GM19397 (cell line): Measurements from ENCODE around the gene PCDHGC4.

Source experiments
- ATAC-seq: cut with Tn5 transposase; IDR thresholded peaks from one replicate; pipeline ENCODE4 v1.9.1; 2021; ENCODE audit warnings: mild to moderate bottlenecking, moderate library complexity; ENCODE audit not compliant: unreplicated experiment

Gene PCDHGC4

GRCh38 chr5:141511771-141512325 is 27.0 kb downstream of the PCDHGC4 start:
- ATAC-seq, result no peak

- no peak for ATAC-seq
Measured at GRCh38 chr5:141512390-141512910, 27.6 kb downstream of the PCDHGC4 start.

DNA sequence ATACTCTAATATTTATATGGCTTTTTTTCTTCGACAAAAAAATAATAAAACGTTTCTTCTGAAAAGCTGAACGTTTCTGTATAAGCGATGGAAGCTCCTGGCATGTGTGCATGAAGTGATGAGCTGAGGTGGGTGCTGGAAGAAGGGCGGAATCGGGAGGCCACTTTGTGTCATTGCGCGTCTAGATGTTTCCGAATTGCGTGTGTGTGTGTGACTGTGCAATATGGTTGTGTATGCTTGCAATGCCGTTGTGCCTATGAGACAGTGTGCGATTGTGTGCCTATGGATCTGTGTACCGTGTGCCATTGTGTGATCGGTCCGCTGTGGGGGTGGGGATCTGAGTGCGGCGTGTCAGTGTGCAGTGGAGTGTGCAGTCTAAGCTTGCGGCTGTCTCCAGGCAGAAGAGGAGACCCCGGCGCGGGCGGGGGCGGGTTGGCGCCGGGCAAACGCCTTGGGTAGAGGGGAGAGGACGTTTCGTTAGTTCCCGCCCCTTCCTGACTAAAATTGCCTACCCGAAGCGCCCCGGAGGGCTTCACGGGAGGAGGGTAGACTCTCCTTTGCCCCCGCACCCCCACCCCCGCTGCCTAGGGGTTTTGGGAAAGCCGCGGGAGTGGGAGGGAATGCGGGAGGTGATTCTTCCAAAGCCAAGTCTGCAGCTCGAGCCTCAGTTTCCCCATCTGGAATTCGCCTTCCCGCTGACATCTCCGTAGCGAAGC is 28.2 kb downstream of the PCDHGC4 start:
- ATAC-seq, result no peak

- no peak for ATAC-seq
Measured at GRCh38 chr5:141513627-141514329, 28.9 kb downstream of the PCDHGC4 start.

DNA sequence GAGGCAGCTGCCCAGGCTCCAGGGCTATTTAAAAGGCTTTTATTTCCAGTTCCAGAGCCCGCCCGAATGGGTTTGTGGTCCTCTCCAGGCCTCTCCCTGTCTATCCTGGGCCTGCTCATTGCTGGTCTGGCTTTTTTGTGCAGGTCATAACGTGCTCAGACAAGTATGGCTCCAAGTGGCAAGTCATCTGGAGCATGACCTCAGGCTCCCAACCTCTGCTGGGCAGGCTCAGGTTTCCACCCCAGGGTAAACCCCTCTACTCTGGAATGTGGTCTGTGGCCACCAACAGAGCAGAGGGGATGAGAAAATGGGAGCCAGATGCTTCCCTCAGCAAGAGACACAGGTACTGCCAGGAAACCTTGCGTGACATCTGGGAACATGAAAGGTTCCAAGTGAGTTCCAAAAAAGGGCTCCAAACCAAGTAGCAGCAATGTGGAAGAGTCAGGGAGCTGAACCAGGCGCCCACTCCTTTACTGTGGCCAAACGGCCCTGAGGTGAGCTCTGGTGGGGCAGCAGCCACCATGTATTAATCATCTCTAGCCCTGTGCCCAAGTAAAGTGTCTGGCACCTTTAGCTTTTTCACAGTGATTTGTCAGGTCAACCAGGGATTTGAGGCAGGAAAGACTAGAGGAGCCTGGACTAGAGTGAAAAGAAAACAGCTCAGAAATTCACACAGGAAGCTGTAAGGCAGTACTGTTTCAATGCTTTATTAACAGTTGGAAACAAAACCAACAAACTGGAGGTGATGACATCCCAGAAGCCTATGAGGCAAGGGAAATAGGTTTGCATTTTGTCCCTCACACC is 29.7 kb downstream of the PCDHGC4 start:
- no peak for ATAC-seq

DNA sequence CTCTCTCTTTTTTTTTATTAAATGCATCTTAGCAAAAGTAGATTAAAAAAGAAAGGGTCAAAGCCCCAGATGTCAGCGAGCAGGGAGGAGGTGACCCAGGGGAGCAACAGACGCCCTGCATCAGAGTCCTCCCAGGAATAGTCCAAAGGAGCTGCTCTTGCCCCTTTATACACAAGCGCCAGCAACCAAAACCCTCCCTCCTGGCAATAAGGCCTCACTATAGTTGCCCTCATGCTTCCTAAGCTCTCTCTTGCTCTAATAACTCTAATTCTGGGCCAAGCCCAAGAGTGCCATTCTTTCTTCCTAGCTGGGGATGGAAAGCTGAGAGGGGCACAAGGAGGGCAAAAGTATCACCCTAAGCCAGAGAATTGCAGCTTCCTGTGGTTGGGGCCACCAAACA is 30.3 kb downstream of the PCDHGC4 start:
- ATAC-seq, result no peak

- ATAC-seq, result no peak
Measured at GRCh38 chr5:141515946-141516671, 31.3 kb downstream of the PCDHGC4 start.

GRCh38 chr5:141516672-141517025 is 31.8 kb downstream of the PCDHGC4 start:
- ATAC-seq, result no peak

DNA sequence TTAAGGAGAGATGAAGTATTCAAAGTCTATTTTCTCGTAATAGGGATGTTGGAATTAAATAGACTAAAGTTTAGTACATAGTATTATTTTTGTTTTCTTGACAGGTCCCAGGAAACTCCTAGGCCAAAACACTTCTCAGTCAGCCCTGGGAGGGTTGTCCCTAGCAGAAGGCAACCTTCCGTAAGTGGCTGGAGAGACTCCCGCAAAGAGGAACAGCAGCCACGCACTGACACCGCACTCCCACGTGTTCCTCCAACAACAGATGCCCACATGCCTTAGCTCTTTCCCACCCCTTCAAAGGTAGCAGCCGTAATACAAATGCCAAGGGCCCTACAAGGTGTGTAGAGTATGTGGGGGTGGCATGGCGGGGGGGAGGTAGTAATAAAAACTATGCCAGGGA is 32.5 kb downstream of the PCDHGC4 start:
- no peak for ATAC-seq

- ATAC-seq, result no peak
Measured at GRCh38 chr5:141517880-141518617, 33.2 kb downstream of the PCDHGC4 start.

GRCh38 chr5:141518618-141519015 is 33.8 kb downstream of the PCDHGC4 start:
- ATAC-seq, result no peak

DNA sequence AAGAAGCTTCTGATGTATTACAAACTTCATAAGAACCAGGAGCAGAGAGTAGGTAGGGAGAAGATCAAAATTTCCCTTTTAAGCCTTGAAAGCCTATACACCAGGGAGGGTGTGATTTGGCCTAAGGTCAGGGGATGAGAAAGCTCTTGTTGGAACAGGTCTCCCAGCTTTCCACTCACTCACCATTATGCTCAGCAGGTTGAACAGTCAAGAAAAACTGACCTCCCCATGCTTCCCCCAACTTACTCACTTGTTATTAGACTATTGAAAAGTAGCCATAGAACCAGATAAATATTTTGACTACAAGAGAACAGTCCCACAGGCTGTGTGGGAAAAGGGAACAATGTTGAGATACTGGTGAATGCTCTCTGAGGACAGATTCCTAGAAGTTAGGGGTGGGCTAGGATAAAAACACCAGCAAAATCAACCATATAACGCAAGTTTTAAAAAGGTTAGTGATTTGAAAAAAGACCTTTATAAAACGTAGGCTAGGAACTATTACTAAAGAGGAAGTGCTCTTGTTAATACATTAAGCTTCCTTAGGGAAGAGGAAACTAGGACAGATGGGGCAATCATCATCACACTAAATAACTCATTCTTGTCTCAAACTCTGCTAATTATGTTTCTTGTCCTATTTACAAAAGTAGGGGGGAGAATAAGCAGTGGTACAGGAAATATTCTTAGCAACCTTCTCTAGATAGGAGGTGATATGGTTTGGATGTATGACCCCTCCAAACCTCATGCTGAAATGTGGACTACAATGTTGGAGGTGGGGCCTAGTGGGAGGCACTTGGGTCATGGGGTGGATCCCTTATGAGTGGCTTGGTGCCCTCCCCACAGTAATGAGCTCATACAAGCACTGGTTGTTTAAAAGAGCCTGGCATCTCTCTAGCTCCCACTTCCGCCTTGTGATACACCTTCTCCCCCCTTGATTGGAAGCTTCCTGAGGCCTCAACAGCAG is 35.1 kb downstream of the PCDHGC4 start:
- no peak for ATAC-seq

DNA sequence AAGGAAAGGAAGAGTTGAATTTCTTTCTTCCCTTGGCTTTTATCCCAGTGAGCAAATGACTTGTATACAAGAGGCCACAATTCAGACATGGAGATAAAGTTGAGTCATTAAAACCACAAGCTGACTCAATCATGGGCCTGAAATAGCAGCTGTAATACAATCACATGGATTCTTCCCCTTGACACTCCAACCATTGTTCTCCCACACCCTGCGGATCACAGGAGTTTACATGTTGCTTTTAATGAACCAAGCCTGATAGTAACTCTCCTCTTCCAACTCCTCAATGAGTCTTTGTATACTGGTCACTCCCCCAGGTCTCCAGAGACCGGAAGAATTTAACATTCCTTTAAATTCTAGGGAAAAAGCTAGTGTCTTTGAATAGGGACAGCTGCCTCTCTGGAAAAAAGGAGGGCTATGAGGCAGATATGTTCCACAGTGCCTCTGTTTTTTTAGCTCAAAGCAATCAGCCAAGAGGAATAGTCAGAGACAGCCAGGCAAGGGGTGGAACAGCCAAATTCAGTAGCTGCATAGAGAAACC is 36.5 kb downstream of the PCDHGC4 start:
- ATAC-seq, result no peak

- ATAC-seq, result no peak
Measured at GRCh38 chr5:141522301-141522700, 37.5 kb downstream of the PCDHGC4 start.

DNA sequence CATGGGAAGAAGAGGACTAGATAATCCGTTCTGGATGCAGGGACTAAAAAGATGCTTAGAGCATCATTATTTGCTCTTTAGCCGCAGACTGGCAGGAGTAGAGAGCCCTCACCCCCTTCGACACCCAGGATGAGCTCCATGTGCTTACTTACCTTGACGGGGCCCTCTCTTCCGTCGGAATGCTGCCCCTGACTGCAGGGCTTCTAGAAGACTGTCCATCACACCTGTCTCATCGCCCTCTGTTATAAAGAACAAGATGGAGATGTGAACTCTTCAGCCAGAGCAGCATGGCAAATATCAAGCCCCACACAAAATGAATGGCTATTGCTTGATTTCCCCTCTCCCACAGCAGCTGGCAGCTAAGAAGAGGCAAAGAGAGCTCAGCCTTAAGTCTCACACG is 39.2 kb downstream of the PCDHGC4 start:
- ATAC-seq, result no peak

DNA sequence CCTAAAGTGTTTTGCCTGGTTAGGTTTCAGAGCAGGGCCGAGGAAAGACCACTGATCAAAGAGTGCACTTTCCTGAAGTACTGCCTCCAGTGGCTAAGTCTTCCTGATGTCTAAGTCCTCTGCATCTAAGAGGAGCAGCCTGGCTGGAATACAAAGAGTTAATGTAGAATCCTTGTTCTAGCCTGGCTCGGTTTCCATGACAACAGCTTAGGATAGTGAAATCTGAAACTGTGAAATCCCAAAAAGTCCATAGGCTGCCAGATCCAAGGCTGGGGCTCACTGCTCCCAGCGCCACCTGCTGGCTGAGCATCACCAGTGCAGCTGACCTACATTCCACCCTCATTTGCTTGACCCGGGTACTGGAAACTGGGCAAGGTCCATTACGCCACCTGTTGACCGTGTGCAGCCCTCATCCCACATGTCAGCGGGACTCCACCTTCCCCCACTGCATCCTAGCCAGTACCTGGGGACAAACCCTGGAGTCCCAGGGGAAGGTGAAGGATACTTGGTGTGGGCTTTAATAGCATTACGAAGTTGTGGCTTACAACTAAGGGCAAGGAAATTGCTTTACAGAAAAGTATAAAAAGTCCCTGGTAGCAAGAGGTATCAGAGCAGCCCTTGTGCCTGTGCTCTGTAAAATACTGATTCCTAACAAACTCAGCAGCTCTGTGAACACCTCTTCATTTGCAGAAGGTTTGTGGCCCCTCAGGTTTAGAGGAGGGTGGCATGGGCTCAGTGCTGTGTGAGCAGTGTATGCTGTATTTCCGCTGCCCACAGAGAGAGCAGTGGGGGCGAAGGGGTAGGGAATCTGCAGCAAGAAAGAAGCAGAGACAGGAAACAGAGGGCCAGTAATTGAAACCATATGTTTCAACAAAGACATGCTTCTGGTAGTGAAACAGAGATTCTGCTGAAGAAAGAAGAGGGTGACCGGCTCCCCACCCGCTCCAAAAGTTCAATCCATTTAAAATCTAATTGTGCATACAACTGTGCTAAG is 40.1 kb downstream of the PCDHGC4 start:
- ATAC-seq, result peak; percentile 57

DNA sequence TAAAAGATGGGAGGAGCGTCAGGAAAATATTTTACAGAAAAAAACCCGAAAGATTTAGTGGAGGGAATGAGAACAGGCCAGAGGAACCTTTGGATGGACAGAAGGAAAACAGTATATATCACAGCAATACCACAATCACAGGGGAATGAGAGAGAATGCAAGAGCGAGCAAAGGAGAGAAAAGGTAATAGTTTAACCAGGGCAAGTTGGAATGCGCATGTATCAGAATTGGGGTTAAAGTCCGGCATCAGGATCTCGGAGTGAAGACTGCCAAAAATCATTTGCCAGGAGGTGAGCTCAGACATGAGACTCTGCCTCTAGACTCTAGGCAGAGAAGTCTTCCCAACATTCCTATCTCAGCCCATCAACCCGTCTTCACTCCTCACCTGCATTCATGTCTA is 40.8 kb downstream of the PCDHGC4 start:
- ATAC-seq, result no peak
